CD8-positive, alpha-beta memory T cell (primary cell): Measurements from ENCODE around the gene GOLGA7B. TPM values are rescaled to one million over a fixed set of nuclear protein-coding genes. Genes with fewer than 3 reads are reported as not detected.

Experiments used
- CTCF ChIA-PET: fragments of 350-600 bp; sonication (Branson Sonifier 250); formaldehyde crosslinking; loops from one replicate; lab custom pipeline; 2021; ENCODE audit warnings: antibody characterized with exemption; lab: Charles Lee
- POLR2A ChIA-PET: fragments of 350-600 bp; sonication (Branson Sonifier 250); formaldehyde crosslinking; loops from one replicate; lab custom pipeline; 2021; ENCODE audit warnings: antibody characterized with exemption; lab: Charles Lee
- DNase-seq, 5 donors: peaks; one replicate each; pipeline versions ENCODE4 v3.0.0 to v3.0.0-alpha.2; 2020 to 2022; ENCODE audit warnings: mixed read lengths in 1 of 5
- H3K27ac ChIP-seq: one replicate; pipeline ENCODE4 v1.7.0; 2013; ENCODE audit warnings: low read depth, mild to moderate bottlenecking, low read length, moderate library complexity
- H3K27me3 ChIP-seq: 2 replicates; pipeline ENCODE4 v1.7.0; 2013; ENCODE audit warnings: low read length, mild to moderate bottlenecking; ENCODE audit not compliant: insufficient read depth, poor library complexity, severe bottlenecking
- H3K36me3 ChIP-seq: 2 replicates; pipeline ENCODE4 v1.7.0; 2013; ENCODE audit warnings: mild to moderate bottlenecking, low read length, moderate library complexity; ENCODE audit not compliant: insufficient read depth
- H3K4me1 ChIP-seq: 2 replicates; pipeline ENCODE4 v1.7.0; 2013; ENCODE audit warnings: mild to moderate bottlenecking, low read length, moderate library complexity; ENCODE audit not compliant: insufficient read depth
- H3K4me3 ChIP-seq: 2 replicates; pipeline ENCODE4 v1.7.0; 2013; ENCODE audit warnings: mild to moderate bottlenecking, low read length
- H3K9me3 ChIP-seq: 2 replicates; pipeline ENCODE4 v1.7.0; 2013; ENCODE audit warnings: mild to moderate bottlenecking, low read length
- H3K27ac Mint-ChIP-seq, 8 donors: one replicate each; pipeline ENCODE4 v1.8.0; 2020 to 2021; ENCODE audit warnings: mixed read lengths in 8 of 8, mild to moderate bottlenecking in 6 of 8, inconsistent platforms in 3 of 8, moderate library complexity in 3 of 8
- H3K27me3 Mint-ChIP-seq, 2 donors: one replicate each; pipeline ENCODE4 v1.8.0; 2020 to 2021; ENCODE audit warnings: mixed read lengths in 2 of 2, mild to moderate bottlenecking in 1 of 2, moderate library complexity in 1 of 2
- H3K36me3 Mint-ChIP-seq, 3 donors: one replicate each; pipeline ENCODE4 v1.8.0; 2020 to 2021; ENCODE audit warnings: mixed read lengths in 3 of 3, inconsistent platforms in 1 of 3, mild to moderate bottlenecking in 1 of 3
- H3K4me1 Mint-ChIP-seq, 3 donors: one replicate each; pipeline ENCODE4 v1.8.0; 2020 to 2021; ENCODE audit warnings: mixed read lengths in 3 of 3, inconsistent platforms in 1 of 3, mild to moderate bottlenecking in 1 of 3
- H3K4me3 Mint-ChIP-seq, 7 donors: one replicate each; pipeline ENCODE4 v1.8.0; 2020 to 2021; ENCODE audit warnings: mixed read lengths in 7 of 7, mild to moderate bottlenecking in 6 of 7, moderate library complexity in 4 of 7, inconsistent platforms in 2 of 7
- H3K9me3 Mint-ChIP-seq, 5 donors: one replicate each; pipeline ENCODE4 v1.8.0; 2020 to 2022; ENCODE audit warnings: mixed read lengths in 5 of 5, mild to moderate bottlenecking in 3 of 5, moderate library complexity in 2 of 5, inconsistent platforms in 1 of 5
- polyA plus RNA-seq: library from polyadenylated mRNA; unstranded; fragments of 300-500 nt; fragmentation: Illumina TruSeq; gene quantifications from one replicate; pipeline ENCODE4 v1.2.3, GENCODE V29; 2021
- total RNA-seq, 2 experiments: library from RNA; stranded (reverse); gene quantifications; one replicate each; pipeline ENCODE4 v1.2.3, GENCODE V29; 2021

GOLGA7B gene
- total and polyA plus RNA-seq, 3 experiments from 2014 or later: 0.29 to 0.62 (median 0.44) TPM

DNA sequence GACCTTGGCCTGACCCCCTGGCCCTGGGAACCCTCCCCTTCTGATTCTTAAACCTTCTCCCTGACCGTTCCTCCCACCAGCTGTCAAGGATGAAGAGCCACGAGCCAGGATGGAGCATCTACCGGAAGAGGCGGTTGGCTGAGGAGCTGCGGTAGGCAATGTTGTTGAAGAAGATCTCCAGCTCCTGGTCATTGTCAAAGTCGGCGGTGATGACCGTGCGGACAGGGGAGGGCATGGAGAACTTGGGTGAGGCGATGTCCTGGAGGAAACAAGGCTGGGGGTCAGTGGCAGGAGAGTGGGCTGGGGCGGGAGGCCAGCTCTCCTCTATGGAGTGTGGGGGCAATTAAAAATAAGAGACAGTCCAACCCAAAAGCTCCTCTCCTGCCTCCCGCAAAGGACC, 51.7 kb downstream of the GOLGA7B start:
- no peaks in the 10 kb centered on the region for H3K4me1 Mint-ChIP-seq
- no peaks in the 10 kb centered on the region for H3K36me3 Mint-ChIP-seq
- DNase-seq: no peak
- Histone ChIP-seq H3K27me3 (no peaks in the 10 kb centered on the region), H3K36me3 (no peaks in the 10 kb centered on the region), H3K4me1 (no peaks in the 10 kb centered on the region), H3K4me3 (no peak overlapping the region), H3K9me3 (no peaks in the 10 kb centered on the region), H3K27ac (no peak overlapping the region)
- POLR2A ChIA-PET: no interaction called here
- H3K9me3 Mint-ChIP-seq: no peaks in the 10 kb centered on the region
- H3K27me3 Mint-ChIP-seq: peaks cover 13 to 30% of the 10 kb centered on the region in 2 donors
- H3K27ac Mint-ChIP-seq: peak overlapping the region in 1 of 8 donors; percentile 66
- CTCF ChIA-PET: interaction anchor here (2.7 kb wide), 1 partner anchor 13 kb away, joined by 10 read pairs; no protein-coding TSS in a partner anchor
- H3K4me3 Mint-ChIP-seq: no peak overlapping the region

DNA sequence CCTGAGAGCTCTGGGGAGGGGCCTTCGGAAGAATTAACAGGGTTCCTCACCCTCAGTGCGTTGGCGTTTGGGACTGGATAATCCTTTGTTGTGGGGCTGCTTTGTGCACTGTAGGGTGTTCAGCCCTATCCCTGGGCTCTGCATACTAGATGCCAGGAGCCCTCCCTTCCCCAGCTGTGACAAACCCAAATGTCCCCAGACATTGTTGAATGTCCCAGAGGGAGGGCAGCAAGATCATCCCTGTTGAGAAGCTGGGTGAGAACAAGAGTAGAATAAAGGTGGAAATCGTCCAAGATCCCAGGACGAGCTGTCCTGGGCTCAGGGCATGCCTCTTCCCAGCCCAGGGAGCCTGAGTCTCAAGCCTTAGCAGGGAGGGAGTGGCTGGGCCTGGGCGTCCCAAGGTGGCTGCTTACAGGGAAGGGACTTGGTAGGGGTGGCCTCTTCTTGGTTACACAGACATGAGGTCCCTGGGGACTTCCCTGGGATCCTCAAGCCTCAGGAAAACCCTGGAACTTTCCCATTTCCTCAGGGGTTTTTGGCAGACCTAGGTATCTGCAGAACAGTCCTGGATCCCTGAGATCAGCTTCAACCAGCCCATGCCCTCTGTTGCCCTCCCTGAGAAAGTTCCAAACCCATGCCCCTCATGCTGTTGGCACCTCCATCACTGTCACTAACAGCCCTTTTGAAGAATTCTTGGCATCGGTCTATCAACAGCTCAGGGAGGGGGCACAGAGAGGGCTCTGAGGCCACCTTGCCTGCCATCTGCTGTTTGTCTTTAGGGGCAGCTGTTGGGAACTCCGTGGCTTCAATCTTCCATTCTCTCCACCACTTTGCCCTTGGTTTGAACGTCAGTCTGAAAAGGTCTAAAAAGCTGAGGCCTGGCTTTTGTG, 53.7 kb downstream of the GOLGA7B start:
- H3K27me3 ChIP-seq: no peaks in the 10 kb centered on the region
- H3K4me3 ChIP-seq: no peak overlapping the region
- H3K9me3 Mint-ChIP-seq: no peaks in the 10 kb centered on the region
- no peak for DNase-seq
- no peak overlapping the region for H3K27ac ChIP-seq
- no peak overlapping the region for H3K4me3 Mint-ChIP-seq
- H3K36me3 ChIP-seq: no peaks in the 10 kb centered on the region
- no peaks in the 10 kb centered on the region for H3K36me3 Mint-ChIP-seq
- peak overlapping the region in 1 of 8 donors; percentile 89 for H3K27ac Mint-ChIP-seq
- no peaks in the 10 kb centered on the region for H3K4me1 Mint-ChIP-seq
- ChIA-PET POLR2A (no interaction called here), CTCF (interaction anchor here (1.1 to 2.7 kb wide), 4 partner anchors 11 to 111 kb away, joined by 3 to 12 read pairs (median 8); no protein-coding TSS in a partner anchor)
- H3K27me3 Mint-ChIP-seq: peaks cover 18 to 40% of the 10 kb centered on the region in 2 donors
- H3K9me3 ChIP-seq: no peaks in the 10 kb centered on the region
- H3K4me1 ChIP-seq: no peaks in the 10 kb centered on the region

DNA sequence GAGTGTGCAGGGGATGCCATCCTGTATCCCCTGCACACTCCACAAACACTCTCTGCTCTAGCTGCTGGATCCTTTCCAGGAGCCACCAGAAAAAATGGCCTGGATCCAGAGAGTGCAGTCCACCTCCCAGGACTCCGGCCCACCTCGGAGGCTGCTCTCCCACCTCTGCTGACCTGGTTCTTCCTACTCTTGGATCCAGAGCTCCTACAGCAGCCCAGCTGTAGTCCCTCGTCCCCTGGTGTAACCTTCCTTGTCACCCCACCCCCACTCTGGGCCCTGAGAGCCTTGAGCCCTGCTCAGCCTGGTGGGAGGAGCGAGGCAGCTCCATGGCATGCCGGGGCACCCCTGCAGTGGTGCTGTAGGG, 54.4 kb downstream of the GOLGA7B start:
- Histone ChIP-seq H3K4me3 (no peak overlapping the region), H3K4me1 (no peaks in the 10 kb centered on the region), H3K9me3 (no peaks in the 10 kb centered on the region), H3K27ac (no peak overlapping the region), H3K27me3 (no peaks in the 10 kb centered on the region), H3K36me3 (no peaks in the 10 kb centered on the region)
- H3K36me3 Mint-ChIP-seq: no peaks in the 10 kb centered on the region
- H3K27ac Mint-ChIP-seq: no peak overlapping the region
- no peak for DNase-seq
- H3K9me3 Mint-ChIP-seq: no peaks in the 10 kb centered on the region
- H3K4me3 Mint-ChIP-seq: no peak overlapping the region
- H3K27me3 Mint-ChIP-seq: peaks cover 18 to 40% of the 10 kb centered on the region in 2 donors
- CTCF ChIA-PET: interaction anchor here (1.1 to 2.0 kb wide), 2 partner anchors 11 to 17 kb away, joined by 3 to 12 read pairs; no protein-coding TSS in a partner anchor
- POLR2A ChIA-PET: no interaction called here
- no peaks in the 10 kb centered on the region for H3K4me1 Mint-ChIP-seq

DNA sequence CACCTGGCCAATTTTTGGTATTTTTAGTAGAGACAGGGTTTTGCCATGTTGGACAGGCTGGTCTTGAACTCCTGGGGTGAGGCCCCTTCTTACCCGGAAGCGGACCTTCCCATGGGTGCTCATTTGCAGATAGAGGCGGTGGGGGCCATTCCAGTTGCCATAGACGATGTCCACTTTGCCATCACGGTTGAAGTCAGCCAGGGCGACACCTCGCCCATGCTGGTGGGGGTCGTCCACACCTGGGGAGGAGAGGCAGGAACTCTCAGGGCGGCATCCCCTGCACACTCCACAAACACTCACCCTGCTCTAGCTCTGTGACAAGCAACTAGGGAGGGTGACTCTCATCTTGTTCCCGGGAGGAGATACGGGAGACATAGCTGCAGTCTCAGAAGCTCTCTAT, 54.9 kb downstream of the GOLGA7B start:
- Mint-ChIP-seq H3K36me3 (no peaks in the 10 kb centered on the region), H3K4me1 (no peaks in the 10 kb centered on the region), H3K4me3 (no peak overlapping the region), H3K9me3 (no peaks in the 10 kb centered on the region), H3K27ac (no peak overlapping the region), H3K27me3 (peaks cover 18 to 40% of the 10 kb centered on the region in 2 donors)
- DNase-seq: no peak
- Histone ChIP-seq H3K9me3 (no peaks in the 10 kb centered on the region), H3K4me3 (no peak overlapping the region), H3K36me3 (no peaks in the 10 kb centered on the region), H3K27ac (no peak overlapping the region), H3K27me3 (no peaks in the 10 kb centered on the region), H3K4me1 (no peaks in the 10 kb centered on the region)
- POLR2A ChIA-PET: no interaction called here
- CTCF ChIA-PET: interaction anchor here (0.8 to 2.0 kb wide), 3 partner anchors 11 to 112 kb away, joined by 3 to 12 read pairs (median 4); no protein-coding TSS in a partner anchor

DNA sequence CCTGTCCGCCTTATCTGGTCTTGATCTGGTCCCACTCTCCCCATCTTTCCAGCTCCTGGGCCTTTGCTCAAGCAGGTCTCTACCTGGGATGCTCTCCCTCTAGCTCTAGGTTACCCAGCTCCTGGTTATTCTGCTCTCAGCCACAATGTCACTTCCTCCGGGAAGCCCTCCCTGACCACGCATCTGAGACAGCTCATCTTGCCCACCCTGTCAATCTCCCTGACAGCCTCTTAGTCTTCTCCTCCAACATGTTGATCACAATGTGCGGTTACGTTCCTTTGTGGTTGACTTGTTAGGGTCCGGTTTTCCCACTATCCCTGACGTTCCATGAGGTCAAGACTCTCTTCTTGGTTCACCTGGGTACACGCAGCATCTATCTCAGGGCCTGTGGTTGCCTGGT, 55.6 kb downstream of the GOLGA7B start:
- Mint-ChIP-seq H3K4me3 (no peak overlapping the region), H3K4me1 (no peaks in the 10 kb centered on the region), H3K9me3 (no peaks in the 10 kb centered on the region), H3K27ac (no peak overlapping the region), H3K36me3 (no peaks in the 10 kb centered on the region), H3K27me3 (peaks cover 18 to 40% of the 10 kb centered on the region in 2 donors)
- Histone ChIP-seq H3K9me3 (no peaks in the 10 kb centered on the region), H3K36me3 (no peaks in the 10 kb centered on the region), H3K4me3 (no peak overlapping the region), H3K27ac (no peak overlapping the region), H3K4me1 (no peaks in the 10 kb centered on the region), H3K27me3 (no peaks in the 10 kb centered on the region)
- POLR2A ChIA-PET: no interaction called here
- CTCF ChIA-PET: interaction anchor here (0.8 to 2.0 kb wide), 2 partner anchors 10 to 113 kb away, joined by 4 to 12 read pairs; no protein-coding TSS in a partner anchor
- DNase-seq: no peak

DNA sequence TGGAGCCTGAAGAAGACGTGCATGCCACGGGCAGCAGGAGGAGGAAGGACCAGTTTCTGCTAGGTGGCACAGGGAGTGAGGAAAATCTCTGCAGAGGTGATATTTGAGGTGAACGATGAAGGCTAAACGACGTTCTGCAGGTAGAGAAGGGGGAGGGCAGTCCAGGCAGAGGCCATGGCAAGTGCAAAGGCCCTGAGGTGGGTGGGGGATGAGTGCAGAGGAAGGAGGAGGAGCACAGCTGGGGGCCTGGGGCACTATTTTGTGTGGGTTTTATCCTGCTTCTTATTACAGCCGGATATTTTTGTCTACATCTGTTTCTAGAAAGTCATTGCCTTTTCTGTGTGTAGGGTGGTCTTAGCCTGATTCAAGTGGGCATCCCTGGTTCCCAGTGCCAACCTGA, 57.6 kb downstream of the GOLGA7B start:
- POLR2A ChIA-PET: no interaction called here
- DNase-seq: no peak
- Histone ChIP-seq H3K9me3 (no peaks in the 10 kb centered on the region), H3K4me3 (no peak overlapping the region), H3K27me3 (no peaks in the 10 kb centered on the region), H3K27ac (no peak overlapping the region), H3K36me3 (no peaks in the 10 kb centered on the region), H3K4me1 (no peaks in the 10 kb centered on the region)
- H3K4me1 Mint-ChIP-seq: no peaks in the 10 kb centered on the region
- H3K27ac Mint-ChIP-seq: no peak overlapping the region
- H3K36me3 Mint-ChIP-seq: no peaks in the 10 kb centered on the region
- H3K27me3 Mint-ChIP-seq: peaks cover 13 to 35% of the 10 kb centered on the region in 2 donors
- H3K4me3 Mint-ChIP-seq: no peak overlapping the region
- CTCF ChIA-PET: interaction anchor here (1.3 kb wide), 1 partner anchor 8 kb away, joined by 5 read pairs; no protein-coding TSS in a partner anchor
- no peaks in the 10 kb centered on the region for H3K9me3 Mint-ChIP-seq

DNA sequence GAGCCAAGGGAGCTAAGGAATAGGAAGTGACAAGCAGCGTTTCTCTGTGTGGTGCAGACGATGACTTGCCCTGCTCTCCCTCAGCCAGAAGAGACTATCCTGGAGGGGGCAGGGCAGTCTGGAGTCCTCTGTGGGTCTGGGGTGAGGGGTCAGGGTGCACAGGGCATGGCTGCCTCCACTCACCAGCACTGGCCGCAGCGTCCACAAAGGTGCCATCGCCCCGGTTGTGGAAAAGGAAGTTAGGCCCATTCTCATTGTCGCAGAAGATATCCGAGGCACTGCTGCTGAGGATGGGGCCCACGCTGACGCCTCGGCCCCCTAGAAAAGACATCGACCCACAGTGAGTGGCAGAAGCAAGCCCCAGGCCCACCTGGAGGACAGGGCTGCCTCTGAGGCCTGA, 58.2 kb downstream of the GOLGA7B start:
- no peaks in the 10 kb centered on the region for H3K36me3 Mint-ChIP-seq
- no peak for DNase-seq
- no peaks in the 10 kb centered on the region for H3K4me1 Mint-ChIP-seq
- no peak overlapping the region for H3K4me3 Mint-ChIP-seq
- ChIA-PET CTCF (no interaction called here), POLR2A (no interaction called here)
- Histone ChIP-seq H3K27ac (no peak overlapping the region), H3K36me3 (no peaks in the 10 kb centered on the region), H3K4me1 (no peaks in the 10 kb centered on the region), H3K4me3 (no peak overlapping the region), H3K27me3 (no peaks in the 10 kb centered on the region), H3K9me3 (no peaks in the 10 kb centered on the region)
- no peaks in the 10 kb centered on the region for H3K9me3 Mint-ChIP-seq
- no peak overlapping the region for H3K27ac Mint-ChIP-seq
- H3K27me3 Mint-ChIP-seq: peaks cover 13 to 36% of the 10 kb centered on the region in 2 donors

DNA sequence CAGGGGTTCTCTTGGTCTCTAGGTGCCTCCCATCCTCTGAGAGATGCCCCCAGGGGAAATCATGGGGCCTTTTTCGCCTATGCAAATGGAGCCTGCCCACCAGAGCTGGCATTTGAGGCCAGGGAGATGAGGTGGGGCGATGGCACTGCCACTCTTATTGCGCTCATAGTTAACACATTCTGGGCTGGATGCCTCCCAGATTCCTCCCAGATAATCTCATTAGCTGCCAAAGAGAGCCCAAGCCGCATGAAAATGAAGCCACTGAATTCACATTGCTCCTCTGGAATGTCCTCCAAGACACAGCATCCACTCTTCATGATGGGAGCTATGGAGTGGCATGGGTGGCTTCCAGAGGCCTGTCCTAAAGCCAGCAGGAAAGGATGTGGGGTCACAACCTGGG, 61.0 kb downstream of the GOLGA7B start:
- CTCF ChIA-PET: interaction anchor here (1.0 to 1.3 kb wide), 2 partner anchors 42 to 131 kb away, joined by 3 read pairs; no protein-coding TSS in a partner anchor
- peaks cover 0 to 8% (median 4%) of the 10 kb centered on the region in 3 donors for H3K4me1 Mint-ChIP-seq
- H3K27ac ChIP-seq: no peak overlapping the region
- no peaks in the 10 kb centered on the region for H3K27me3 ChIP-seq
- no peaks in the 10 kb centered on the region for H3K9me3 ChIP-seq
- no peak overlapping the region for H3K4me3 ChIP-seq
- no peak overlapping the region for H3K4me3 Mint-ChIP-seq
- no peaks in the 10 kb centered on the region for H3K36me3 Mint-ChIP-seq
- H3K27ac Mint-ChIP-seq: no peak overlapping the region
- H3K27me3 Mint-ChIP-seq: peaks cover 8 to 22% of the 10 kb centered on the region in 2 donors
- no peaks in the 10 kb centered on the region for H3K36me3 ChIP-seq
- POLR2A ChIA-PET: no interaction called here
- no peak for DNase-seq
- no peaks in the 10 kb centered on the region for H3K9me3 Mint-ChIP-seq
- H3K4me1 ChIP-seq: no peaks in the 10 kb centered on the region
